Measurements from ENCODE around the gene ADARB1.

Gene ADARB1

GRCh38 chr21:45037986-45038385 lies 36.4 kb upstream of the ADARB1 start:
- DNase-seq (ENCODE audit: low read depth in 1 of 2, low spot score in 1 of 2) = no peak

- no peak for DNase-seq (ENCODE audit: low read depth in 1 of 2, low spot score in 1 of 2)
Observed at GRCh38 chr21:45039317-45040156, 34.8 kb upstream of the ADARB1 start.

DNA sequence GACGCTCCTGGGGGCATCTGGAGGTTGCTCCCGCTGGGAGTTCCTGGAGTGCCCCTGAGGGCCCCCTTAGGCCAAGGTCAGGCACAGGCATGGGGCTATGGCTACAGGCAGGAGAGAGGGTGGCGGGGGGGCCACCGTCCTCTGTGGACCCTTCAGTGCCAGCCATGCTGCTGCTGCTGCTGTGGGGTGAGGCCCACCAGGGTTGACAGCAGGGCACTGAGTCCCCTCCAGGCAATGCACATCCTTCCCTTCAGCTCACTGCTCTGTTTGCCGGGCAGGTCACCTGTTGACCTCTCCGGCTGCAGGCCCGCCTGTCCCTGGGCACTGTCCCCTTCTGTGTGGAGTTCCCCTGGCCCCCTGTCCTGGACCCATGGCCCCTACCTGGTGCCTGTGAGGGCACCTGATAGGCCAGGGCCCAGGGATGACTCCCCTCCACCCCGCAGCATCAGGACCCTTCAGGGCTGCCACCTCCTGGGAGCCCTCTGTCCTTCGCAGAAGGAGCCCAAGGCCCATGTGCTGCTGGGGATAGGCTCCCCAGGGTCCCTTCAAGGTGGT lies 34.1 kb upstream of the ADARB1 start:
- no peak for DNase-seq (ENCODE audit: low read depth in 1 of 2, low spot score in 1 of 2)

DNA sequence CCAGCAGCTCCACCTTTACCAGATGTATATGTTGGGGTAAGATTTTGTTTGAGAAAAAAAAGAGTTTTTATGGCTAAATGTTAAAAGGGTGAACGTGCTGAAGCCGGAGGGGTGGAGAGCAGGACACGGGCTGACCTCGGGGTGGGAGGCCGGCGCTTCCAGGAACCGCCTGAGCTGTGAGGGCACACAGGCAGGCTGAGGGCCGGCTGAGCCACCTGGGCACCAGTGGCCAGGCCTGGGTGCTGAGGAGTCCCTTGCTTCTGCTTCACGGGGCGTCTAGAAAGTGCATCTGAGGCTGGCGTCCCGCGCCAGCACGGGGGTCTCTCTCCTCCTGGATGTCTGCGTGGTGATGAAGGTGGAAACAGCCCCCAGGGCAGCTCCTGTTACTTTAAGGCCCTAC lies 33.6 kb upstream of the ADARB1 start:
- no peak for DNase-seq (ENCODE audit: low read depth in 1 of 2, low spot score in 1 of 2)

GRCh38 chr21:45041351-45041805 lies 33.0 kb upstream of the ADARB1 start:
- no peak for DNase-seq (ENCODE audit: low read depth in 1 of 2, low spot score in 1 of 2)

DNA sequence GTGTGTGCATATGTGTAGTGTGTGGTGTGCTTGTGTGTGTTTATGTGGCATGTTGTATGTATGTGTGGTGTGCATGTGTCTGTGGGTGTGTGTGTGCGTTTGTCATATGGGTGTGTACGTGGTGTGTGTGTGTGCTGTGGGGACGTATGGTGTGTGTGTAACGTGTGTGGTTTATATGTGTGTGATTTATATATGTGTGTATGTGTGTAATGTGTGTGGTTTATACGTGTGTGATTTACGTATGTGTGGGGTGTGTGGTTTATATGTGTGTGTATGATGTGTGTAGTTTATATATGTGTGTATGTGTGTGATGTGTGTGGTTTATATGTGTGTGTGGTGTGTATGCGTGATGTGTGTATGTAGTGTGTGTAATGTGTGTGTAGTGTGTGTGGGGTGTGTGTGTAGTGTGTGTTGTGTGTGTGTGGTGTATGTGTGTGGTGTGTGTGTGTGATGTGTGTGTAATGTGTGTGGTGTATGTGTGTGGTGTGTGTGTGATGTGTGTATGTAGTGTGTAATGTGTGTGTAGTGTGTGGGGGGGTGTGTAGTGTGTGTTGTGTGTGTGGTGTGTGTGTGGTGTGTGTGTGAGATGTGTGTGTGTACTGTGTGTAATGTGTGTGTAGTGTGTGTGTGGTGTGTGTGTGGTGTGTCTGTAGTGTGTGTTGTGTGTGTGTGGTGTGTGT lies 32.3 kb upstream of the ADARB1 start:
- no peak for DNase-seq (ENCODE audit: low read depth in 1 of 2, low spot score in 1 of 2)

DNA sequence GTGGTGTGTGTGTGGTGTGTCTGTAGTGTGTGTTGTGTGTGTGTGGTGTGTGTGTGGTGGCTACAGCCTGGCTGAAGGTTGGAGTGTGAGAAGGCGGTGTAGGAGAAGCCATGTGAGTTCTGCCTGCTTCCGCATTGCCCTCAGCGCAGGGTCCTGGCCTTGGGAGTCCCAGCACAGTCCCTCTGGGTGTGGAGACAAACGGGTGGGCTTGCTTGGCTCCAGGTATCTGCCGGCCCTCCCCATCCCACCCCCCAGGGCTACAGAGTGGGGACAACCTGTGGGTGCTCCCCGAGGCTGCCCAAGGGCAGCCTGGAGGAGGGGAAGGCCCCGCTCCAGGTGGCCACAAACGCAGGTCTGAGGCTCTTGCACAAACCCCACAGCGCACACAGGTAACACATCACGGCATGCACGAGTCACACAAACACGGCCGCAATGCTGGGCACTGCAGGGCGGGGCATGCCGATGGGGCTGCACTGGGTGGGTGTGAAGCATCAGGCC lies 31.7 kb upstream of the ADARB1 start:
- DNase-seq (ENCODE audit: low read depth in 1 of 2, low spot score in 1 of 2) = no peak

- no peak for DNase-seq (ENCODE audit: low read depth in 1 of 2, low spot score in 1 of 2)
Observed at GRCh38 chr21:45043541-45044020, 30.8 kb upstream of the ADARB1 start.

DNA sequence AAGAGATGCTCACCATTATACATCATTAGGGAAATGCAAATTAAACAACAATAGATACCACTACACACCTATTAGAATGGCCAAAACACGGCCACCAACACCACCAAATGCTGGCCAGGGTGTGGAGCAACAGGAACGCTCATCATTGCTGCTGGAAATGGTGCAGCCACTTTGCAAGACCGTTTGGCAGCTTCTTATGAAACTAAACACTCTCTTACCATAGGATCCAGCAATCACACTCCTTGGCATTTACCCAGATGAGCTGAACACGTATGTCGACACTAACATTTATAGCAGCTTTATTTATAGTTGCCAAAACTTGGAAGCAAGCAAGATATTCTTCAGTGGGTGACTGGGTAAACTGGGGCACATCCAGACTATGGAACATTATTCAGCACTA lies 28.9 kb upstream of the ADARB1 start:
- no peak for DNase-seq (ENCODE audit: low read depth in 1 of 2, low spot score in 1 of 2)

DNA sequence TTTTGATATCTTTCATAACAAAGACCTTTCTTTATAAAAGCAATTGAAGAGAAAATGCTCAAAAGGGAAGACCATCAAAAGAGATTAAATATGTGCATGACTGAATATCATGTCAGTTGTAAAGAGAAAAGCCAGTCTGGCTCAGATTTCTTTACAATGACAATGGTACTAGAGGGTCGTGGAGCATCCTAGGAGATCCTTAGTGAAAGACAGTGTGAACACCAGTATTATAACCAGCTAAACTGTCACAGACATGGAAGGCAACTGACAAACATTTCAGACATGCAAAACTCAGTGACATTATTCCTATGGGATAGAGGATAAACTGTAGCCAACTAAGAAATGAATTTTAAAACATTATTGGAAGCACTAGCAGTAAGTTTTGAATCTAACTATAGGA lies 27.1 kb upstream of the ADARB1 start:
- DNase-seq (ENCODE audit: low read depth in 1 of 2, low spot score in 1 of 2) = no peak

DNA sequence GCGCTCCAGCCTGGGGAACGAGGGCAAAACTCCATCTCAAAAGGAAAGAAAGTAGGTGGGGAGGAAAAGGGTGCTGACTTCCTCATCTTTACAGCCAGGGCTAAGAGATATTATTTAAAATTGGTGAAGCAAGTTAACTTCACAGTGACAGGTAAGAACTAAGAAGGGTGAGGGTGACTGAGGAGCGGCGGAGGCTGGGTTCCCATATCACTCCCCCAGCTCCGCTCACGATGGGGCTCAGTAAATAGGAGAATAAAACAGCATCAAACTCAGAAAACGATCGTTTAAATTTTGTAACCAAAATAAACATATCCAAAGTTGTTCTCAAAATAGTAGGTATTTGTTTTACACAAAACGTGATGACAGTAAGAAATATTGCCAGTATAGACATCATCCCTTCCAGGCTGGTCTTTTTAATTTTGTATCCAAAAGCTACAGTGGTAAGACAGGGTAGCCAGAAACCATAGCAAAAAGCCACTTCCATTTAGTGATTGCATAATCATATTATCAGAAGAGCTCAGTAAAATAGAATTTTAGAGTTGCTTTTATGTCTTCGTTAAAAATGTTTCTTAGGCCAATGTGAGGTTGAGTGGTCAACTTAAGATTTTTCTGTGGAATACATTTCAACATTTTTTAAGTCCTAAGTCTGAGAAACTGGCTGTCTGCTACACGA lies 26.2 kb upstream of the ADARB1 start:
- no peak for DNase-seq (ENCODE audit: low read depth in 1 of 2, low spot score in 1 of 2)

DNA sequence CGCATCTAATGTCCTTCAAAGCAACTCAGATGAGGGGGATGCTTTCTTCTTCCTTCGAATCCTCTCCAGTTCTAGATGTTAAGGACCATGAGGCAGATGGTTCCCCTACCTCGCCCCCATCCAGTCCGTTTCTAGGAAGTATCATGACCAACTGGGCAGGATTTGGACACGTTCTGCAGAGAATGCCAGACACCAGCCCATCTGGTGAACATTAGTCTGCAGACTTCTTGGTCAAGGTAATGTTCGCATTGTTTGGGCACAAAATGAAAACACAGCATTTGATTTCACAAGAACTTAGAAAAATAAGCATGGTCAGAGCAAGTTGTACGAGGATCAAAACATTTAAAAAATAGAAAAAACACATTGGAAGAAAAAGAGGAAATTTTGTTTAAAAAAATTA lies 25.4 kb upstream of the ADARB1 start:
- DNase-seq (ENCODE audit: low read depth in 1 of 2, low spot score in 1 of 2) = no peak

DNA sequence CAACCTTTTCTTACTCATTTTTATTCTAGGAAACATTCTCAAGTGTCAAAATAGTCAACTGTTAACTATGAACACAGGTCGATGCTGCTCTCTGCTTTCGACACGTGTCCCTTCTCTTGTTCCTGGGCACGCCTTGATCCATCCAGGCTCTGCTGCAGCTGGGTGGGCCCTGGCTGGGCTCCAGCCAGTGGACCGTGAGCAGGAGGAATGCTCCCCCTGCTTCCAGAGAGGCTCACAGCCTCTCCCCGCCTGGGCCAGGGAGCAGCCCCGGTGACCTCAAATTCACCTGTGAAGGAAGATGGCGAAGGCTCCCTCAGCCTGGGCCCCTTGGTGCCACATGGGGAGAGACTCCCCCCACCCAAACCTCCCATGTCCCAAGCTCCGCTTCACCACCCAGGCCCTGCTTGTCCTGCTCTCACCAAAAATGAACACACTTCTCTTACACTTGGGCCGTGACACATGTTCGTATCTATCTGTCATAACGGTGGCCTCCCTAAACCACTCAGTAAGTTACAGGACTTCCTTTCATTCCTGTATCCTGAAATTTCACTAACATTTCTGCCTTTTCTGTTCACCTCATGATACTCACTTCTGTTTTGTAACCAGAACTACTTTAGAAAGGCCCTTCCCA lies 24.6 kb upstream of the ADARB1 start:
- no peak for DNase-seq (ENCODE audit: low read depth in 1 of 2, low spot score in 1 of 2)

GRCh38 chr21:45050345-45050796 lies 24.0 kb upstream of the ADARB1 start:
- DNase-seq (ENCODE audit: low read depth in 1 of 2, low spot score in 1 of 2) = no peak

- no peak for DNase-seq (ENCODE audit: low read depth in 1 of 2, low spot score in 1 of 2)
Observed at GRCh38 chr21:45050797-45051489, 23.4 kb upstream of the ADARB1 start.

DNA sequence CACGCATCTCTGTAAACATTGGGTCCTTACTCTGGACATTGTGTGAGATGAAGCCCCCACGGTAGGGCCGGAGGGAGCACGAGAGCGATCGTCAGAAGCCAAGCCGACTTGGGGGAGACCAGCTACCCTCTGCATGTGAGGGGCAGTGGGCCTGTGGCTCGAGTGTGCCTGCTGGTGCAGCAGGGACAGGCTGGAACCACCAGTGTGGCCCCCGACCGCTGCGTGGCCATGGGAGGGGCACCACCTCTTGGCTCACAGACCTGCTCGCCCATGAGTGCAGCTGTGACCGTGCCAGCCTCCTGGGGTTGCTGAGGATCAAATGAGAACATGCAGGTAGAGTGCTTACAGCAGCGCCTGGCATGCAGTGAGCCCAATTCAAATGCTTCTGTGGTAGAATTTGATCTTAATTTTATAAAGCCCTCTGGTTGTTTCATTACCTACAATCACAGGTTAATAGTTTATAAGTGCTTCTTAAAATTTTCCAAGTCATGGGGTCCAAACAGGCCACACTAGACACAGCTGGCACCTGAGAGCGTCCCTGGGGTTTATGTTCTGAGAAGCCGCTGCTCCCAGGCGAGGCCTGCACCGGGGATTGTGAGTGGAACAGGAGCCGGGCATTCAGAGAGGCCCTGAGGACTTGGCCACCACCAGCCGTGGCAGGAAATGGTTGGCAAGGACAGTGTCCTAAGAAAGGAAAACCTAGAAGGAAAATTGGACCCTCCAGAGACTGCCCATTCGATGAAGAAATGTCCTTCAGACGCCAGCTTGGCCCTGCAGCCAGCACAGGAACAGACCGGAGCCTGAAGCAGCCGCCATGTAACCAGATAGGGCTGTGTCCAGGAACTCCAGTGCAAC lies 22.6 kb upstream of the ADARB1 start:
- no peak for DNase-seq (ENCODE audit: low read depth in 1 of 2, low spot score in 1 of 2)

DNA sequence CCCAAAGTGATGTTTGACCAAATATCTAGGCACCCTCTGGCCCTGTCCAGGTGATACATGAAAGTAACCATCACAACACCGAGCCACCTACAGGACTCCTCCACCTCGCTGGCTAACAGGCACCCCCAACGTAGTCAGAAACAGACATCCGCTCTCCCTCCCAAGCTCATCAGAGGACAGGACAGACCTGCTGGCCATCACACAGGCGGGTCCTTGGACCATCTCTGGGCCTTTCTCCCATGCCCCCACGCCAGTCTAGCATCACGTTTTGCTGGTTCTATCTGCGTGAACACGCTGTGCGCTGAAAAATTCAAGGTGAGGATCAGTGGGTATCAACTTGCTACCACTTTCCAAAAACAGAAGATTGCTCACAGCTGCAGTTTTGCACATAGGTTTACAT lies 21.4 kb upstream of the ADARB1 start:
- no peak for DNase-seq (ENCODE audit: low read depth in 1 of 2, low spot score in 1 of 2)

- DNase-seq (ENCODE audit: low read depth in 1 of 2, low spot score in 1 of 2) = no peak
Observed at GRCh38 chr21:45053561-45054226, 20.7 kb upstream of the ADARB1 start.
